ENCODE results near the gene MYL6. TPM values are rescaled to one million over a fixed set of nuclear protein-coding genes. Genes with fewer than 3 reads are reported as not detected.
A peak's percentile ranks its signal among the peaks of the same experiment; 100 is the strongest.

Gene MYL6
- total RNA-seq, 1 experiment from 2014 or later: 1,181 TPM

GRCh38 chr12:56169229-56169759 is 11.1 kb downstream of the MYL6 start:
- no peak overlapping the region for H2BK120ac ChIP-seq (ENCODE audit: low read depth, low read length, poor library complexity, severe bottlenecking)
- H3K23ac ChIP-seq (ENCODE audit: insufficient read length, low read depth, low read length): no peak overlapping the region
- H3K56ac ChIP-seq (ENCODE audit: insufficient read length, low read depth, low read length): no peak overlapping the region
- H4K8ac ChIP-seq (replicated peaks; ENCODE audit: insufficient read length, low read depth, low read length): no peak overlapping the region
- H4K5ac ChIP-seq (ENCODE audit: insufficient read length, low read depth, low read length): no peak overlapping the region
- WGBS (ENCODE audit: extremely low coverage, insufficient read length, low lambda C conversion rate): no CpG with 5 or more reads among the region's 11 CpGs
- no peak overlapping the region for H3K4ac ChIP-seq (ENCODE audit: low read depth, low read length)
- no peak overlapping the region for H3K14ac ChIP-seq (ENCODE audit: insufficient read depth, low read length)
- Mint-ChIP-seq H3K4me3 (no peak overlapping the region; a peak in 1 of 5 replicates), H3K27ac (peak overlapping the region in 1 of 3 experiments; percentile 76; a peak in 2 of 7 replicates), H3K4me1 (no peaks in the 10 kb centered on the region), H3K36me3 (ENCODE audit: insufficient read depth in 1 of 3, low read depth in 3 of 3) (peaks cover 61 to 93% (median 89%) of the 10 kb centered on the region in 3 experiments), H3K27me3 (ENCODE audit: low read depth) (peaks cover 1% of the 10 kb centered on the region; the same call in 1 of the 2 replicates), H3K9me3 (no peaks in the 10 kb centered on the region)
- no peak overlapping the region for H3K9ac ChIP-seq (ENCODE audit: extremely low read depth, insufficient read length, low read length)
- no peak for DNase-seq
- H3K9me3 ChIP-seq (ENCODE audit: control insufficient read depth, low read depth, low read length): no peaks in the 10 kb centered on the region
- no peaks in the 10 kb centered on the region for H3K23me2 ChIP-seq (ENCODE audit: insufficient read length, low read depth, low read length, poor library complexity, severe bottlenecking)
- no peaks in the 10 kb centered on the region for H3K79me2 ChIP-seq (ENCODE audit: insufficient read depth, low read length)
- H2BK5ac ChIP-seq (ENCODE audit: insufficient read length, low read length): no peak overlapping the region
- no peaks in the 10 kb centered on the region for H4K20me1 ChIP-seq (ENCODE audit: control insufficient read depth, insufficient read depth, insufficient read length)
- no peak overlapping the region for H2AK5ac ChIP-seq (ENCODE audit: insufficient read length, low read length)
- no peak overlapping the region for H3T11ph ChIP-seq (ENCODE audit: low read length)
- H3K27ac ChIP-seq (ENCODE audit: insufficient read length, low read depth, low read length): no peak overlapping the region
- H3K4me2 ChIP-seq (ENCODE audit: insufficient read depth, insufficient read length, low read length): no peak overlapping the region
- no peaks in the 10 kb centered on the region for H3K27me3 ChIP-seq (ENCODE audit: insufficient read depth, low read length)
- H3K79me1 ChIP-seq (ENCODE audit: insufficient read depth, low read depth, low read length, poor library complexity, severe bottlenecking): no peaks in the 10 kb centered on the region
- no peak overlapping the region for H2AFZ ChIP-seq (ENCODE audit: low read length)
- no peaks in the 10 kb centered on the region for H3K4me1 ChIP-seq (ENCODE audit: insufficient read depth, low read length)
- H2BK15ac ChIP-seq (ENCODE audit: low read depth, low read length): no peak overlapping the region
- H4K91ac ChIP-seq (ENCODE audit: insufficient read length, low read depth, low read length): no peak overlapping the region
- H3K18ac ChIP-seq (ENCODE audit: insufficient read length, low read depth, low read length): no peak overlapping the region
- no peak for TF ChIP-seq CTCF (conservative IDR thresholded peaks at IDR 0.05)
- H2BK20ac ChIP-seq (ENCODE audit: low read depth, low read length, poor library complexity, severe bottlenecking): no peak overlapping the region
- H2BK12ac ChIP-seq (ENCODE audit: insufficient read length, low read depth, low read length): no peak overlapping the region
